Stimulated activated CD8-positive, alpha-beta memory T cell treated with anti-CD3 and anti-CD28 coated beads, Interleukin-15, amount 100 ng/mL, for 24 hours (primary cell): ENCODE data around the gene ACP7.
"Not testable (repeated sequence)": the region's sequence is repeated elsewhere in the genome, so short reads cannot be mapped to it uniquely, and the experiment has no call there.

Experiments
- DNase-seq: peaks from one replicate; pipeline ENCODE4 v3.0.0-alpha.2; 2020; ENCODE audit warnings: low read depth

Gene ACP7, protein sequence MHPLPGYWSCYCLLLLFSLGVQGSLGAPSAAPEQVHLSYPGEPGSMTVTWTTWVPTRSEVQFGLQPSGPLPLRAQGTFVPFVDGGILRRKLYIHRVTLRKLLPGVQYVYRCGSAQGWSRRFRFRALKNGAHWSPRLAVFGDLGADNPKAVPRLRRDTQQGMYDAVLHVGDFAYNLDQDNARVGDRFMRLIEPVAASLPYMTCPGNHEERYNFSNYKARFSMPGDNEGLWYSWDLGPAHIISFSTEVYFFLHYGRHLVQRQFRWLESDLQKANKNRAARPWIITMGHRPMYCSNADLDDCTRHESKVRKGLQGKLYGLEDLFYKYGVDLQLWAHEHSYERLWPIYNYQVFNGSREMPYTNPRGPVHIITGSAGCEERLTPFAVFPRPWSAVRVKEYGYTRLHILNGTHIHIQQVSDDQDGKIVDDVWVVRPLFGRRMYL

DNA sequence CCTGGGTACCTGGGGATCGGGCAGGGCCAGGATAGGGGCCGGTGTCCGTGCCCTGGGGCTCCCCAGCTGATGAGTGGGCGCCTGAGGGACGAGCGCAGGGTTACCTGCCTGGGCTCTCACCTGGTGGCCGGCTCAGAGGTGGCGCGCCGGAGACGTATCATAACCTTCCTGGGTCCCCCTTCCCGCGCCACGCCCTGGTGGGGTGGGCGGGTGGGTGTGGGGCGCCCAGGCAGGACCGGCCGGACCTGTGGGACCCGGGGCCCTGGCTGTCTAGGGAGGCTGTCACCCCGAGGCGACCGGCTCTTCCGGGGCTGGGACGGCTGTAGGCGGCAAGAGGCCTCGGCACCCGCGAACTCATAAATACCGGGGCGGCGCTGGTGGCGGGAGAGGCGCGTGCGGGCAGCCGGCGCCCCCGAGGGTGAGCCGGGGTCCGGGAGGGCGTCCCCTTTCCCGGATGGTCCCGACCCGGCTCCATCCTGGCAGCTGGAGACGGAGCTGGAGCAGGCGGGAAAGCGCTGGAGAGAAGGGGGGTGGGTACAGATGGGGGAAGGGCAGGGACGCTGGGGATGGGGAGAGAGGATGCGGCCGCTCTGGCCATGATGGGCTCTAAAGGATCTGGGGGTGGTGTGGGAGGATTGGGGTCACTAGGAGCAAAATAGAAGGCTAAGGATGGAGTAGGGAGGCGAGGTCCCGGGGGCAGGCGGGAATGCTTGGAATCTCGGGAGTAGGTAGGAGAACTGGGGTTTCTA, at the start of gene ACP7:
Gene ACP7 (plus strand): TSS at position 386 of the 749 bp plus-strand sequence. CDS start 902 bp downstream, outside the sequence.
- DNase-seq, result no peak

DNA sequence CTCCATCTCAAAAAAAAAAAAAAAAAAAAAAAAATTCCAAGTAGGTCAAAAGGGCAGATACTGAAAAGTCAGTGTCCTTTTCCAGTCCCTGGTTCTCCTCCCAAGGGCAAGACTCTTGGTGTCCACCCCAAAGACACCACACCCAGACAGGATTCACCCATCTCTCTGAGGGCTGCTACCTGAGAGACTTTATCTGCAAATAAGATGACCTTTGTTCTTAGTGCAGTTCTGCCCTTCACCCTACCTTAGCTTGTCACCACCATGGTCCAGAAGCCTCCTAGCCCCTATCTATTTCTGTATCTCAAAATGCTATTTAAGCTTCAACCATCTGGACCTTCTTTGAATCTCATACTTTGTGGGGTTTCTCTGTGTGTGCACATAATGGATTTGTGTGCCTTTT, 47.6 kb upstream of the ACP7 start:
- no peak for DNase-seq

DNA sequence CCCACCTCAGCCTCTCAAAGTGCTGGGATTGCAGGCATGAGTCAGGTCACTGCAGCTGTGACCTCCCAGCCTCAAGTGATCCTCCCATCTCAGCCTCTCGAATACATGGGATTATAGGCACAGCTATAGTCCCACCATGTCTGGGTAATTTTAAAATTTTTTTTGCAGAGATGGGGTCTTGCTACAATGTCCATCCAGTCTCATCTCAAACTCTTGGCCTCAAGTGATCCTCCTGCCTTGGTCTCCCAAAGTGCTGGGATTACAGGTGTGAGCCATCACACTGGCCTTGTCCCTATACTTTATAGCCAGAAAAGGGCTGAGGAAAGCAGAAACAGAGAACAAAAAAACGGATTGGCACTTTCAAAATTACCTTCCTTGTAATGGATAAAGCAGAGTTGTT, 47.0 kb upstream of the ACP7 start:
- no peak for DNase-seq

DNA sequence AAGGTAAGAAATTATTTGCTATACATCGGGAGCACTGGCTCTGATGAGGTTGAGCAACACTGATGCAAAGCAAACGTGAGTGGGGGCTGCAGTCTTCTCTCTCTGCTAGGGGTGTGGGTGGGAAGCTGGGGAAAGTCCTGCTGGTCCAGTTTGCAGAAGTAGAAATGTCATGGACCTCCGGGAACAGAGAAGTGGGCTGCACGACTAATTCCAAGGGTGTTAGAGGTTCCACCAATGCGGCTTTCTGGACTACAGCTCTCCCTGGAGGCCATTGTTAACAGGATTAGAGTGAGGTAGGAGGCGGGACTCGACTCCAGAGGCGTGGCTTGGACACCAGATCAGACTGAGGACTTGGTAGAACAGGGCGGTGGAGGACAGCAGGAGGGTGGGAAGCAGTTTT, 46.1 kb upstream of the ACP7 start:
- DNase-seq, result no peak

DNA sequence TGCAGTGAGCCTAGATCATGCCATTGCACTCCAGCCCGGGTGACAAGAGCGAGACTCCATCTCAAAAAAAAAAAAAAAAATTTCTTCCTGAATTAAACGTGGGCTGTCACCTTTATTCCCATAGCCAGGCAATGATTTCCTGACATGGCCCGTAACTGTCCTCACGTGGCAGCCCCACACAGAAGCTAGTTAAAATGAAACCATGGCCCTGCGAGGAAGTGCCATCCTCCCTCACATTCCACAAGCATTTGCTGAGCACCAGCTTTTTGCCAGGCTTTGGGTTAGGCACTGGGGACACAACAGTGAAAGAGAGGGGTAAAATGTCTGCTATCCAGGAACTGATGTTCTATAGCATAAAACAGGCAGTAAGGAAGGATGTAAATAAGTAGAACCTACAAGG, 38.7 kb upstream of the ACP7 start:
- no peak for DNase-seq

DNA sequence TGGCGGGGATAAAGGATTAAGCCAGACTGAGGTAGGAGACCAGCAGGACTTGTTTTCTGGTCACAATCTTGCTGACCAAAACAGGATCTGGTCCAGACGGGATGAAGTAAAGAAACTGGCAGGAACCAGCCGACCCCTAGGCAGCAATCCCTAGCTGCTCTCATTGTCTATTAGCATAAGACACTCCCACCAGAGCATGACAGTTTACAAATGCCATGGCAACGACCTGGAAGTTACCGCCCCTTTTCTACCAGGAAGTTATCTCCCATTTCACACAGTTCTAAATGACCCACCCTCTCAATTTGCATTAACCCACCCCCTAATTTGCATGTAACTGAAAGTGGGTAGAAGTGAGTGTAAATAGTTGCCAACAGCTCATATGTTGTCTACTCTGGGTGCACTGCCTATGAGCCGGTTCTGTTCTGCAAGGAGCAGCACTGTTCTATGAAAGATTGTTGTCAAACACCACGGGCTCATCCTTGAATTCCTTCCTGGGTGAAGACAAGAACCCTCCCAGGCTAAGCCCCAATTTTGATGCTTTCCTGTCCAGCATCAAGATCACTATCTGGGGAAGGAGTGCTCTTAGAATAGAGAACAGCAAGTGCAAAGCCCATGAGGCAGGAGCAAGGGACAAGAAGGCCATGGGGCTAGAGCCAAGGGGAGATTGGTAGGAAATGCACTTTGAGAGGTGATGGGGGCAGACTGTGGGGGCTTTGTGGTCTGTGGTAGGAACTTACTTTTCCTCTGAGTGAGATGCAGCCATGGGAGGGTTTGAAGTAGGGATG, 37.9 kb upstream of the ACP7 start:
- no peak for DNase-seq

DNA sequence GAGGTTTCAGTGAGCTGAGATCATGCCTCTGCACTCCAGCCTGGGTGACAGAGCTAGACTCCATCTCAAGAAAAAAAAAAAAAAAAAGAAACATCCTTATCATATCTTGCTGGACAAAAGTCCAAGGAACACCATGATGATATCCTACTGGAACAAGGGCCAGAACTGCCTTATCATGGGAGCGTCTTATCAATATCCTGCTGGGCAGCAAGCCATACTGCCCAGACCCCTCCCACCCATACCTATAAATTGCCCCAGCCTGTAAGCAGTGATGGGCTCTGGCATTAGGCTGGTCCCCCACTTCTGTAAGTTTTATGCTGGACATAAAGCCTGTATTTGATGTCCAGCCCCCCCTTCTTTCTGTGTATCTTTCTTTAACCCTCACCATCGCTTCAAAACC, 37.1 kb upstream of the ACP7 start:
- DNase-seq, result no peak

DNA sequence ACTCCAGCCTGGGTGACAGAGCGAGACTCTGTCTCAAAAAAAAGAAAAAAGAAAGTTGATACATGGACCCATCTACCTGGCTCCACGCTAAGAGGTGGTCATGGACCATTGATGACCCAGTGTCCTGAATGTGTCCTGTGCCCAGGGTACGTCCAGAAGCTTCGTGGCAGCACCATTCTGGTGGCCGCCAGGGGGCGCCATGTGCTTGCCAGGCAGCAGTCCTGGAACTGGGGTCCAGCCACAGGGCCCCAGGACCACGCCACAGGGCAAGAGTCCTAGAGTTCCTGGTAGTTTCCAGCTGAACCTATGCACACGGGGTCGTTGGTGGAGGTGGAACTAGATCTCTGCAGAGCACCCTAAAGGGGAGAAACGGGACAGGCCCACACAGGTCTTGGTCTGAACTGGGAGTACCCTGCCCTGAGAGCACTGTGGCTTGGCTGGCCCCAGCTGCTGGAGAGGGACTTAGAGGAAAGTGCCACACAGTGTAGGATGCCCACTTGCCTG, 31.9 kb upstream of the ACP7 start:
- peak; percentile 46 for DNase-seq

DNA sequence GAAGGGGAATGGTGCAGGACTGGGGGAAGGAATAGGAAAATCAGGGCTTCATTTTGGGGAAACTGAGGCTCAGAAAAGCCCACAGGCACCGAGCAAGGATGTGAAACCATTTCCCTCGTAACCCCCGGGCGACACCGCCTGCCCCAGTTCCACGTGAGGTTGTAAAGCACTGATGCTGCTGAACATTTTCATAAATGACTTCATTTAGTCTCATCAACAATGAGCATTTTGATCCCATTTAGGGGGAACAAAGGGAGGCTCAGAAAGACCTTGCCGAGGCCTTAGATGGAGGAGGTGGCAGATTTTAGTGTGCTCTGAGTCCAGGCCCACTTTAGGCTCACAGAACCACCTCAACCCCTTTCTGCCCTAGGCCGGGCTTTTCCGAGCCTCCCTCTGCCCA, 31.3 kb upstream of the ACP7 start:
- no peak for DNase-seq

DNA sequence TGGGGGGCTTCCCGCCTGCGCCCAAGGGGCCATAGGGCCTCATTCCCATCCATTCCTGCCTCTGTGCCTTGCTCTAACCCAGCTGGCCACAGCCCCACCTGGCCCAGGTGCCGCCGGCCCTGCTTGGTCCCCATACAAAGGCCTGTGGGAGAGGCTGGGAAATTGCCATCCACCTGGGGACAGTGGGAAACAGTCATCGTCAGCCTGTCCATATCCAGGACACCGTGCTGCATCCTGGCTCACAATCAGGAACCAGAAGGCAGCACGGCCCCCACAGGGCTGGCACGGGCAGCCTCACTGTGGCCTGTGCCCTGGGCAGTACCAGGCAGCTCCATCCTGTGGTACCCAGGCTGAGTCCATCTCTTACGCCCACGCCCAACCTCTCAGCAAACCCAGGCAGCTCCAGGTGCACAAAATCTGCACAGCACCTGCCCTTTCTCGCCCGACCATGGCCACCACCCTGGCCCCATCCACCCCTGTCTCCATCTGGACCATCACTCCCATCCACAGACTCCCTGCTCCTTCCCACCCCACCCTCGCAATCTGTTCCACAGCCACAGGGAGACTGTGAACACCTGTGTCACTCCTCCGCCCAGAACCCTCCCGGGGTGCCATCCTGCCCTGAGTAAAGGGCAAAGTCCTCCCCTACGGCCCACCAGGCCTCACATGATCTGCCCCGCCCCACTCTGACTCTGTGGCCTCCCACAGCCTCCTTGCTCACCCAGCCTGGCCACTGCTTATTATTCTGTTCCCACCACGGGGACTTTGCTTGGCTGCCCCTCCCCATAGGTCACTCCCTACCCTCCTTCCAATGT, 30.7 kb upstream of the ACP7 start:
- no peak for DNase-seq

DNA sequence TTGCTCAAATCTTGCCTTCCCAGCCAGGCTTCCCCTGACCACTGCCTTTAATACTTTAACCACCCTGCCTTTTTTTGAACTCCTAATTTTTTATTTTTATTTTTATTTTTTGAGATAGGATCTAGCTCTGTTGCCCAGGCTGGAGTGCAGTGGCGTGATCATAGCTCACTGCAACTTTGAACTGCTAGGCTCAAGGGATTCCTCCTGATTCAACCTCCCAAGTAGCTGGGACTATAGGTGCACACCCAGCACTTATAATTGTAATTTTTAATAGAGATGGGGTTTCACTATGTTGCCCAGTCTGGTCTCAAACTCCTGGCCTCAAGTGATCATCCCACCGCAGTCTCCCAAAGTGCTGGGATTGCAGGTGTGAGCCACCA, 30.1 kb upstream of the ACP7 start:
- DNase-seq, result no peak

DNA sequence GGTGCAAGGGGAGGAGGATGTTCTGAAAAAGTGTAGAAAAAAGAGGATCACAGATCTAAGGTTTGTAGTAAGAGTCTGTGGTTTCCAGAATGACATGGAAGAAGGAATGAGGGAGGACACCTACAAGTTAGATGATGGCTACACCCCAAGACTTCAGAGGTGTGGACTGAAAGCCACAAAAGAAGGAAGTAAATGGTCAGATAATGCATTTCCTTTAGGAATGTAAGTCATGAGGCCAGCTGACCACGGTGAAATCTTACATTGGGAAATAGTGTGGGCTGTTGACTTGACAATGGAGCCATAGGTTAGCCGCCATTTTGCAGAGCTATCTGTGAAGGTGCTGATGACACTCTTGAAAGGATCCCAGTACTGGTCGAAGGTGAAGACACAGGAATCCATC, 26.6 kb upstream of the ACP7 start:
- no peak for DNase-seq

DNA sequence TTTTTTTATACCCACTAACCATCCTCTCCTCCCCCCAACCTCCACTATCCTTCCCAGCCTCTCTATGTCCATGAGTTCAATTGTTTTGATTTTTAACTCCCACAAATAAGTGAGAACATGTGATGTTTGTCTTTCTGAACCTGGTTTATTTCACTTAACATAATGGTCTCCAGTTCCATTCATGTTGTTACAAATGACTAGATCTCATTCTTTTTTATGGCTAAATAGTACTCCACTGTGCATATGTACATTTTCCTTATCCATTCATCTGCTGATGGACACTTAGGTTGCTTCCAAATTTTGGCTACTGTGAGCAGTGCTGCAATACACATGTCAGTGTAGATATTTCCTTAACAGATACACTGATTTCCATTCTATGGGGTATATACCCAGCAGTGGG, 24.9 kb upstream of the ACP7 start:
- DNase-seq, result no peak

DNA sequence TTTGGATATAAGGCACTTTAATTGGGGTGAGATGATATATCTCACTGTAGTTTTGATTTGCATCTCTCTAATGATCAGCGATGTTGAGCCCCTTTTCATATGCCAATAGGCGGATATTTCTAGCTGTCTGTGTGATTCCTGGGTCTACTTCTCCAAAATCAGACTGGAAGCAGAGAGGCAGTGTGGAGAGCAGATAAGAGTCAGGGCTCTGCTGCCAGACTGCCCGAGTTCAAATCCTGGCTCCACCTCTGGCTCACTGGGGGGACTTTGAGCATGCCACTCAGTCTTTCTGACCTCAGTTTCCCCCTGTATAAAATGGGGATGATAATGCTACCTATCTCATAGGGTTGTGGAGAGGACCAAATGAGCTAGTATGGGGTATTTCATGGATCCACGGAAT, 24.0 kb upstream of the ACP7 start:
- DNase-seq, result no peak

DNA sequence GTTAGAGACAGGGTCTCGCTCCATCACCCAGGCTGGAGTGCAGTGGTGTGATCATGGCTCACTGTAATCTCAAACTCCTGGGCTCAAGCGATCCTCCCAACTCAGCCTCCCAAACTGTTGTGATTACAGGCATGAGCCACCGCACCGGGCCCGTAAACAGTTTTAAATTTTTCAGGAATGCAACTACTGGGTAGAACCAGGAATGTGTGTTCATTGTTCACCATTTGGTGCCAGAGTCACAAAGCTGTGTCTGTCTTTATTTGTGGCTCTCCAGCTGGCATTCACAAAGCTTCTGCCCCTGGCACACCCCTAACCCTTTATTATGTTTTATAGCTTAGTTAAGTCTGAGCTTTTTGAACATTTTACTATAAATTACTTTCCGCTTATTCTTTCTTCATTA, 19.8 kb upstream of the ACP7 start:
- DNase-seq, result no peak

DNA sequence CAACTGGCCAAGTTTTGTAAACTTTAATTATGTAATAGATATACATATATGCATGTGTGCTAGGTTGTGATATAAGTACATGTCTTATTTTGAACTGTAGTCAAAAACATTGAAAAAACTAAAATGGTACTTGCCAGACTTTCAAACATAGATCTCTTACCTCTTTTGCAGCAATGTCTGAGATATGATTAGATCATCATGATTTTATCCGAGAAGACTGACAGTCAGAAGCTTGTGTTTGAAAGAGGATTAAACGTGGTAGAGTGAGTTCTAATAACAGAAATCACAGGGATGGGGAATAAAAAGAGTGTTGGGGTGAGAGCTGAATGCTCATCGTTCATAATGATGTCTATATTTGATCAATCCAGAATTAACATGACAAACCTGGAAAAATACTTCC, 18.2 kb upstream of the ACP7 start:
- no peak for DNase-seq

DNA sequence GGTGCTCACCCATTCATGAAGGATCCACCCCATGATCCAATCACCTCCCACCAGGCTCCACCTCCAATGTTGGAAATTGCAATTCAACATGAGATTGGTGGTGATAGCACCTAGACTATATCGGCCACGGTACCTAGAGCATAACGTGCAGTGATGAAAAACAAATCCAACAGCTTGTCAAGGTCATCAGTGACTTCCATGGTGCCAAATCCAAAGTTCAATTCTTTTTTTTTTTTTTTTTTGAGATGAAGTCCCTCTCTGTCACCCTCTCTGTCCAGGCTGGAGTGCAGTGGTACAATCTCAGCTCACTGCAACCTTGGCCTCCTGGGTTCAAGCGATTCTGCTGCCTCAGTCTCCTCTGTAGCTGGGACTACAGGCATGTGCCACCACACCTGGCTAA, 17.1 kb upstream of the ACP7 start:
- DNase-seq, result no peak

DNA sequence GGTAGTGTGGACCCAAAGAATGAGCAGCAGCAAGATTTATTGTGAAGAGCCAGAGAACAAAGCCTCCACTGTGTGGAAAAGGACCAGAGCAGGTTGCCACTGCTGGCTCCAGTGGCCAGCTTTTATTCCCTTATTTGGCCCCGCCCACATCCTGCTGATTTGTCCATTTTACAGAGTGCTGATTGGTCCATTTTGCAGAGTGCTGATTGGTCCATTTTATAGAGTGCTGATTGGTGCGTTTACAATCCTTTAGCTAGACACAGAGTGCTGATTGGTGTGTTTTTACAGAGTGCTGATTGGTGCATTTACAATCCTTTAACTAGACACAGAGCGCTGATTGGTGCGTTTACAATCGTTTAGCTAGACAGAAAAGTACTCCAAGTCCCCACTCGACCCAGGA, 15.9 kb upstream of the ACP7 start:
- DNase-seq, result not testable (repeated sequence)

DNA sequence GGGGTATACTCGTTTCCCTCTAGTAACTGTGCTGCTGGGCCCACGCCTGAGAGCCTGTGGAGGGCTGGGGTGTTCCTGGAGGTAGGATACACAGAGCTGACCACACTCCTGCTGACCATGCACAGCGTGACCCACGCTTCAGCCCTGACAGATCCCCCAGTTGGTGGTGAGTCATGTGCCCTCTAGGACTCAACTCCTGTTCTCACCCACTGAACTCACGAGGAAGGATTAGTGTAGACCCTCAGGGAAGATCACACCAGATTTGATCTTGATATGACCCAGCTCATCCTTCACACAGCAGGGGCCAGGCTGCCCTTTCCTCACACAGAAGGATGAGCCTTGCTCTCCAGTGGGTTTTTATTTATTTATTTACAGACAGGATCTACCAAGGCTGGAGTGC, 13.3 kb upstream of the ACP7 start:
- no peak for DNase-seq

DNA sequence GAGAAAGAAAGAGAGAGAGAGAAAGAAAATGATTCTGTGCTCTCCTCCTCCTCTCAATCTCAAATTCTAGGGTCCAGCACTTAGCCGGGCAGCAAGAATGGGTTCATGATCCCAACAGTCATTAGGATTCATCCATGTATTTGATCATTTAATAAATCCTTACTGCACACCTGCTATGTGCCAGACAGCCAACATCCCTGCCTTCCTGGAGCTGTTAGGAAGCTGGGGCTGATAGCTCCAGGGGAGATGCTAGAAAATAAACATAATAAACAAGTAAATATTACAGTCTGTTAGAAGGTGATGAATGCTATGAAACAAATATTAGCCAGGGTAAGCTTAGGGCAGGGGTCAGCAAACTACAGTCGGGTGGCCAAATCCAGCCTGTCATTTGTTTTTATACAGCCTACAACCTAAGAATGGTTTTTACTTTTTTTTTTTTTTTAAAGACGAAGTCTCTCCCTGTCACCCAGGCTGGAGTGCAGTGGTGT, 9.9 kb upstream of the ACP7 start:
- DNase-seq, result no peak

DNA sequence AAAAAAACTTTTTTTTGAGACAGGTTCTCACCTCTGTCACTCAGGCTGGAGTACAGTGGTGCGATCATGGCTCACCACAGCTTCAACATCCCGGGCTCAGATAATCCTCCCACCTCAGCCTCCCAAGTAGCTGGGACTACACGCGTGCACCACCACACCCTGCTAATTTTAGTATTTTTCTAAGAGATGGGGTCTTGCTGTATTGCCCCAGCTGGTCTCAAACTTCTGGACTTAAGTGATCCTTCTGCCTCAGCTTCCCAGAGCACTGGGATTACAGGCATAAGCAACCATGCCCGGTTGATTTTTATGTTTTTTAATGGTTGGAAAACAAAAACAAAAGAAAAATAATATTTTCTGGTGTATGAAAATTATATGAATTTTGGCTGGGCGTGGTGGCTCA, 9.2 kb upstream of the ACP7 start:
- no peak for DNase-seq

DNA sequence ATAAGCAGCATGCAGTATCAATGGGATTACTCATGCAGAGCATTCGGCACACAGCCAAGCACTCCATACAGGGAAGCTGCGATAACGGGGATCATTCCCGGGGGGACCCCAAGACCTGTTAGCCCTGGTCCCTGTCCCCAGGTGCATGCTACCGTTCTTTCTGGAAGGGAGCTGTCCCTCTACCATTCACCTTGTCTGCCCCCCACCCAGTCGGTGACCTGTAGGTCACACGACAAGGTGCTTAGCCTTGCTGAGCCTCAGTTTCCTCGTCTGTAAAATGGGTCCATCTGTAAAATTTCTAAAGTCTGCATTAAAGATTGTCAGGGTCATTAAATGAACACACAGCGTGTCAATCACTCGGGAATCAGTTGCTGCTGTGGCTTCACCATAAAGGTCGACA, 6.8 kb upstream of the ACP7 start:
- DNase-seq, result no peak
